Medulla oblongata (tissue), 1 donor: ENCODE measurements around the gene BCAS3.

Source experiments
- DNase-seq: peaks from one replicate; pipeline ENCODE4 v3.0.0-alpha.2; 2015; ENCODE audit errors: extremely low spot score

The BCAS3 gene

DNA sequence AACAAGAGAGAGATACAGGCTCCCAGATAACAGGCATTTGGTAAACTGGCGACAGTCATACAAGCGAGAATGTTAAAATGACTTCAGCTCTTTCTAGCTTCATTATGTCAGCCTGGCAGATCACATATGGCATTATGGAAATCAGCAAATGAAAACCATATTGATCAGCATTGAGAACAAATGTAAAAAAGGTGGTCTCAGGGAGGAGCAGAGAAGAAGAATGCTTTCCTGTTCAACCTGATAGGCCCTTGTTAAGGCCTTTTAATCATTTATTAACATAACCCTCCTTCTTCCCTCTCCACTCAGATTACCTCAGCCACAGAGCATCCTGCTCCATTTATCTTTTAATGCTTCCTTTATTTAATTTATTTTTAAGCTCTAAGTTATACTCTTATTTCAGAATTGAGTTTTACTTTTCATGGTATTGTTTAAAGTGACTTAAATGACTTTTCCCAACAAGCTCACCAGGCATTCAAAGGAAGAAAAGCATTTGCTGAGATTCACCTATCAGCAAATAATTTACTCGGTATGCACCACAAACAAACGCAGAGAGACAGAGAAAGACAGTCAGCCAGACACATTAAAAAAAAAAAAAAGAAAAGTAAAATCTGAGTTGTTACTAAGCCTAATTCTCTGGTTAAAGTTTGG is 478.1 kb downstream of the BCAS3 start:
- no peak for DNase-seq

DNA sequence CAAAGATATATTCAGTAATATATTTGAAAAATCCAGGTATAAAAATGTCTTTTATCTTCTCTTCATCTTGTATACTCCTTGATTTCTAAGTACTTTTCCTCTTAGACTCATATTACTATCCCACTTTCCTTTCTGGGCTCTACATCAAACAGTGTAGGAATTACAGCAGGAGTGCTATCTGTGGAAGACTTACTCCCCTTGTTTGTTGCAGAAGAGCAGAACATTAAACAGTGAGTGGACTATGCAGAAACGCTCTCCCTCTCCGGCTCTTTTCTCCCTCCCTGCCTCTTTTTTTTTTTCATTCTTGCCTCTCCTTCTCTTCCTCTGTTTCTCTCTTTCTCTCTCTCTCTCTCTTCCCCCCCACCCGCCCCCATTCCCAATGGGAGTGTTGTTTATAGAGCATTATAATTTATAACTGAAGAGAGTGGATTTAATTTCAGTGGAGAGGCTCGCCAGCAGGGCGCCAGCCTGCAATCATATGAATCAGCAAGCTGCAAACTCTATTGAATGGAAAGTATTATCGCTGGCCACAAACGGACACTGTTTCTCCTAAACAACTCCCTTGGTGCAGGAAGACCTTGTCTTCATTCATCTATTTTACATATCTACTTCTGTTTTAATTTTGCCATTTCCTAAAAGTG is 479.7 kb downstream of the BCAS3 start:
- peak; percentile 73 for DNase-seq

DNA sequence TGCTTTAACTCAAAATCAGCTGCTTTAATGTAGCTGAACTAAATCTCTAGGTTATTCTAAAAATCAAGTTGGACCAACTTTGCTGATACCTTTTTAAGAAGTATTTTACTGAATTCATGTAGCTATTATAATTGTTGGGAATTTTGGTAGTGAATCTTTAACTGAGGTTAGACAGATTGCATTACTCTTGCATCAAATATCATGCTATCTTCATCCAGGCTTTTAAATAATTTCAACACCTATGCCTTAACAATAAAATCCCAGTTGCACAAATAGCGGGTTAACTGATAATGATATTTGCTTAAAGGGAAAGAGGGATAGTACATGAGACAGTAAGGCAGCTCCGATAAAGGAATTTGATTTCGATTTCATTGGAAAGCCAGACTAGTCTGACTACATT is 480.7 kb downstream of the BCAS3 start:
- no peak for DNase-seq

DNA sequence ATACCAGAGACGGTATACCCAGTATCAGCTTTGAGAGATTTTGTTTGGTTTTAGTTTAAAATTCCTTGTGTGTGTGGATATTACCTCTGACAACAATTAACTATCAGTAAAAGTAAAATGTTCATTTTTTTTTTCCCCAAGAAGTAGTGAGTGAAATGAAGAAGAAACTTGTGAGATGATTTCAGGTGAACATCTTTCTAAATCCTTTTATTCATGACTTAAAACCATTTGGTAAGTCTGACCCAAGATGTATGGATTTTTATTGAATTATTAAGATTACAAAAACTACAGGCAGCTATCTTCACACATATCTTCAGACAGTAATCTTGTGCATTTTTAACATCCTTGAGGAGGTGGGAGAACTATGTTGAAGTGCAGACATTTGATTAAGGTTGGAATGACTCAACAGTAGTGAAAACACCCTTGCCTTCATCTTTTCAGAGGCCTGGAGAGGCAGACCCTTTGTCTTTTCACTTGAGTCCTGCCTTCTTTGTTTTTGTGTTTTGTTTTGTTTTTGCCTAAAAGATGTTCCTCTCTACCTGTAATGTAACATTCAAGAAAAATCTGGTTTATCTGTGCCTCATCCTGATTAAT is 481.7 kb downstream of the BCAS3 start:
- DNase-seq, result no peak

DNA sequence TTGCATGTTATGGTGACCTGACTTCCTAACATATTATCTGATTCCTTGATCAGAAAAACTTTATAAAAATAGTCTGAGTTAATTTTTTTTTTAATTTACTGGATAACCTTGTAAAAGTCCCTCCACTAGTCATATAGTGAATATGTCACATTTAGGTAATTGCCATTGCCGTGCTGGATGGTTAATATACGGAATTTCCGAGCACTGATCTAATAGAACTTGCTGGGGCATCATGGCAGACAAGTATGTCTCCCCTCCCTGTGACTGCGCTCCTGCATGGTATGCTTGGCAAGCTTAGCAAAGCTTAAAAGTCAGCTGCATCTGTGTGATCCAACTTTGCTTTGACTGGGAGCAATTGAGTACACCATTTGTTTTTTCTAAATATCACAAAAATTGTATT is 482.6 kb downstream of the BCAS3 start:
- DNase-seq, result no peak

DNA sequence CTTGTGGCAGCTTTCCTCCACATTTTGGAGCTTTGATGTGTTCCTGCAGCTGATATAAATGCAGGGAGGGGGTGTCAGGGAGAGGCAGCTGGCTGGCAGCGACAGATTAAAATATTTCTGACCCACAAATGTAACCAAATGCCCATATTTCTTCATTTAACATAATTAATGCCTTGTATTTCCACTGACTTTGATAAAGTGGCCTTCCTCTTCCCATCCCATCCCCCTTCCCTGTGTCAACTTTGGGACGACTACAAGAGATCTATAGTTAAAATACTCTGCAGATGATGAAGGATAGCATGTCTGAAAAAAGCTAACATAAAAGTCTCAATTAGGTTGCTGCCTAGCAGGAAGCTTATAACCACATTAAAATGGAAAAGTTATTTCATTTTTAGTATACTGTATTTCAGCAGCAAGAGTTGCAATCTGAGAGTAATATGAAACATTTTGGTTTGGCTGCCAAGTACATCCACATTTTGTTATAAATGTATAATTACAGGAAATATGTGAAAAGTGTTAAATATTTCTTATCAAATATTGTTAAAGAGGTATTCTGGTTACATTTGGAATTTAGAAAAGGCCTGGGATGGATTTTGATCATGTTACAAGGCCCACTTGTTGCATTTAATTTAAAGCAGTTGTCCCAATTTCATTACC is 483.3 kb downstream of the BCAS3 start:
- DNase-seq, result no peak

DNA sequence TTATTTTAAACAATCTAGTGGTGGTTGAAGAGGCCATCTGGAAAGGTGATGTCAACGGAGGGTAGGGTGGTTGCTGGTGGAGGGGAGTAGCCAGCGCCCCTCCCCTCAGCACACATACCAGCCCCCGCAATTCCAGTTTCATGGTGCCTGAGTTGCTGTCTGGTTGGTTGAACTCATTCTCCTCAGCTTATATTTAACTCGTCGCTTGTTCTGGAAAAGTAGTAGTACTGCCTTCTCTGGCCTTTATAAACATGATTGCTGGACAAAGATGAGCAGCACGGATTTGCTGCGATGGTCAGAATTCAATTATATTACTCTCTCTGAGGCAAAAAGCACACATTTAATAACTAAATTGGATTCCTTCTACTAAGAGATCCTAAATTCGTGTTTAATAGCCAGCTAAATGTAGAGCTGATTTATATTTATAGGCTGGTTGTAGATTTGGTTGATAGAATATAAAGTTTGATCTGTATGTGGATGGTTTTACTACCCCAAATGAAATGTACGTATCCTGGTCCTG is 484.0 kb downstream of the BCAS3 start:
- no peak for DNase-seq

DNA sequence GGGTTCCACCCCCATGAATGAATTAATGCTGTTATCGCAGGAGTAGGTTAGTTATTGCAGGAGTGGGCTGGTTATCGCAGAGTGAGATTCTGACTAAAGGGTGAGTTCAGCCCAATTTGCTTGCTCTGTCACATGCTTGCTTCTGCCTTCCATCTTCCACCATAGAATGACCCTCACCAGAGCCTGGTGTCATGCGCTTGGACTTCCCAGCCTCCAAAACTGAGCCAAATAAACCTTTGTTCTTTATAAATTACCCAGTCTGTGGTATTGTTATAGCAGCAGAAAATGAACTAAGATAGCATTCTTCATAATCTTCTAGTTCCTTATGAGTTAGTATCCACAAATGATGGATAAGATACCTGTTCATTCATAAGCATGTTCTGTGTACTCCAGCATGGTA is 486.9 kb downstream of the BCAS3 start:
- no peak for DNase-seq

DNA sequence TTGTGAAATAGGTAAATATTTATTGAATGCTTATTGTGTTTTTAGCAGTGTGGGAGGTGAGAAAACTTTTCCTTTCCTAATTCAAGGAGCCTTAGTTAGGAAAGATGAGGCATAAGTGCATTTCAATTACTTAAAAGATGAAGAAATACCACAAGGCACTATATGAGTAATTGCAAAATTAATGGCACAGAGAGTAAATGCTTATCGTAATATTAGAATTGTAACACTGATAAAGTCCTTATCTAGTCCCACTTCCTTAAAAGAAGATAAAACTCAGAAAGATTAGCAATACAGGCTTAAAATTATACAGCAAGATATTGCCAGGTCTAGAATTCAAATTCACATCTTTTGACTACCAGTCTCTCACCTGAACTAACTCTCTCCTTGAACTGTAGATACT is 489.4 kb downstream of the BCAS3 start:
- no peak for DNase-seq

DNA sequence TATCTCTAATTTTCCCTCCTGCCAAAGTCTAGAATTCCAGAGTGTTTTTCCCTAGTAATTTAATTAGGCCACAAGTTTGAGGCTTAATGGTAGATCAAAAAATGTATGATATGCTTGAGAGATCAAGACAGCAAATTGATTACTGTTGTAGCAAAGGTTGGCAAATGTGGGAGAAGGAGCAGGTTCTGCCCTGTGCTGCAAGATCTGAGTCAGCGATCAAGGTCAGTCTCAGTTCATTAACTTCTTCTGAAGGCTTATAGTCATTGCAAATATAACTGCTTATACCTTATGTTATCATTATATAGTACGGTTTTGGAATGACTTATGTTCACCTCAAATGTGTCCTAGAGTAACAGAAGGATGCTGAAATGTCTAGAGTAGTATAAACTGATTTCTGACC is 490.9 kb downstream of the BCAS3 start:
- no peak for DNase-seq

DNA sequence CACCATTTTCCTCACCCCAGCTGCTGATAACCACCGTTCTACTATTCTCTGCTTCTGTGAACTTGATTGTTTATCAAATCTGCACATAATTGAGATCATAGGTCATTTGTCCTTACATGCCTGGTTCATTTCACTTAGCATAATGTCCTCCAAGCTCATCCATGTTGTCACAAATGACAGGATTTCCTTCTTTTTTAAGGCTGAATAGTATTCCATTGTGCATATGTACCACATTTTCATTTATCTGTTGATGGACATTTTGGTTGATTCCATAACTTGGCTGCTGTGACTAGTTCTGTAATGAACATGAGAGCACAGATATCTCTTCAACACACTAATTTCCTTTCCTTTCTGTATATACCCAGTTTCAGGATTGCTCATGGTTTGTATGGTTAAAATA is 496.7 kb downstream of the BCAS3 start:
- DNase-seq, result no peak

DNA sequence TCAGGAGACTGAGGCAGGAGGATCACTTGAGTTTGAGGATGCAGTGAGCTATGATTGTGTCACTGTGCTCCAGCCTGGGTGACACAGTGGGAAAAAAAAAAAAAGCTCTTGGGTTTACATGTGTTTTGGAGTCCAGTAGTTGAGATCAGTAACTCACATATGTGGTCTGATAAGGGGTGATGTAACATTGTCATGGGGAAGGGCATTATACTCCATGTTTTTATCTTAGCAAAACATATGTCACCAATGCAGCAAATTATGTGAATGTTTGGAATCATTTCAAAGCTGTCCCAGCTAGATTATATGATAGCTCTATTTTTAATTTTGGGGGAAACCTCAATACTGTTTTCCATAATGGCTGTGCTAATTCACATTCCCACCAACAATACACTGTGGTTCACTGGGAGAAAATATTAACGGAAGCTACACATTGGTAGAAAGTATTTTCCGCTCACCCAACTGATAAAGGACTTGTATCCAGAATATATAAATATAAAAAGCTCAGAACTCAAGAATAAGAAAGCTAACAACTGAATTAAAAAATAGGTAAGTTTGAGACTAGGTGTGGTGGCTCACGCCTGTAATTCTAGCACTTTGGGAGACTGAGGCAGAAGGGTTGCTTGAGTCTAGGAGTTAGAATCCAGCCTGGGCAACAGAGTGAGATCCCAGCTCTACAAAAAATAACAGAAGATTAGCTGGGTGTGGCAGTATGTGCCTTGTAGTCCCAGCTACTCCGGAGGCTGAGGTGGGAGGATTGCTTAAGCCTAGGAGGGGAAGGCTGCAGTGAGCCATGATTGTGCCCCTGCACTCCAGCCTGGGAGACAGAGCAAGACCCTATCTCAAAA is 497.9 kb downstream of the BCAS3 start:
- DNase-seq, result no peak

DNA sequence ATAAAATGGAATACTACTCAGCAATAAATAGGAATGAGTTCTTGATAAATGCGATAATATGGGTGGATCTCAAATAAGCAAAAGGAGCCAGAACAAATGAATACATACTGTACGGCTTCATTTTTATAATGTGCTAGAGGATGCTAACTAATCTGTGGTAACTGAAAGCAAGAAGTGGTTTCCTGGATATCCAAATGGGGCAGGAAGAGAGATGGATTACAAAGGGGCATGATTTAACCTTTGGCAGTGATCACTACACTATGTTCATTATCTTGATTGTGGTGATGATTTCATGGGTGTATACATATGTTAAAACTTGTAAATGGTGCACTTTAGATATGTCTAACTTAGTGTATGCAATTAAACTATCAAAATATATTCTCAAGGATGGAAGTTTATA is 499.7 kb downstream of the BCAS3 start:
- DNase-seq, result no peak

DNA sequence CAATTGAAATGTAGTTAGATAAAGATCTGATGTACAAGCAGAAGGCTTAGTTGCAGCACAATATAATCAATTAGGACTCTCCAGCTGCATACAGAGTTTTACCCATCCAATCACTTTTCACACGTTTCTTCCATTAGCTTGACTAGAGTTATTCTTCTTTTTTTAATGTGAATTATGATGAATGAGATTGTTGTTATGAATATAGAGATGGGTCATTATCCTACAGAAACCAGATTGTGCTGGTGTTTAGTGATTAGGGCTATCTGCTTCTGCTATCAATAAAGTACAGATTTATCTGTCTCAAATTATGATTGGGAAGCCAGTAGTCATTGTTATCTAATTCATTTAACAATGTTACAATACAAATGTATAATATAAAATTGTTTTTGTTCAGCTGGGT is 500.6 kb downstream of the BCAS3 start:
- DNase-seq, result no peak

DNA sequence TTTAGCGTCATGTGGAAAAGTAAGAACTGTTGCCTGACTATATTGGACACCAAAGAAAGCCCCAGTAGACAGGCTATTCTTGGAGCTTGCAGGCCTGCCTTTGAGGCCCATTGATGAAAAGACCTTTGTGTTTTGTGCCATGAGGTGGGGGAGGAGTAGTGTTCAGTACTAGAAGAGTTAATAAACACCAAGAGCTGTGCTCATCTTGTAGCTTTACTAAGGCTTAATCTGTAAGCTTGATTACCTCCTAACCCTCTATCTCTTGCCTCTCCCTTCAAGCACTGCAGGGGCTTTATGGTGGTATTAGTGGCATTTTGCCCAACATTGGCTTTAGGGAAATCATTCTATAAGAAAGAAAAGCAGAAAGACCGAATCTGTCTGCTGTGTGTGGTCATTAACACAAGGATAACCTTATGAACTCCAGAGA is 501.7 kb downstream of the BCAS3 start:
- peak; percentile 58 for DNase-seq

DNA sequence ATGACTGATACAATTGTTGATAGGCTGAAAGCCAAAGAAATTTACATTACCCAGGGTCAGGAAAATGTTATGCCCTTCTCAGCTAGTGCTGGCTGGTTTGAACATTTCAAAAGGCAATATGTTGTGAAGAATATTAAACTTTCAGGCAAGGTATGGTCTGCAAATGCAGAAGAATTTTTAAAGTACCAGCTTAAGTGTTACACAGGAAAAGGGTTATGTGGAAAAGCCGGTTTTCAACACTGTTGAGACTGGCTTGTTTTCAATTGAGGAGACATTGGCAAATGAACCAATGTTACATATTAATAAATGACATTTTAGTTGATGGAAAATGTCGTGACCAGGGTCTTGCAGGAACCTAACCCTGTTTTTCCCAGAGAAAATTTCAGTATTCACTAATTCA is 506.1 kb downstream of the BCAS3 start:
- no peak for DNase-seq

DNA sequence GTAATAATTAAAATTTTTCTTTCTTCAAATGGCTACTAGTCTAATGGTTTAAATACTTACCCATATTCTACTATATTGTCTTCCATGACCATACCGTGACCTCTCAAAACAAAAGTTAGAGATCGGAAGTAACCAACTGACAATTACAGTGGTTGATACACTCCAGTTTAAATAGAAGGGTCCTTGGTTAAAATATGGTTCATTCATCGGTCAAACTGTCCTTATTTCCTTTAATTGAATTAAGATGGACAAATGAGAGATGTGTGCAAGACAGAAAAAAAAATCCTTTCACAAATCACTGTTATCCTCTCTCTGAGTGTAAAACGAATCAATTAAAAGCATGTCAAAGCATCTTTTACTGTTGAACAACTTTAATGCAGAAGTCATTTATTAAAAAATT is 507.7 kb downstream of the BCAS3 start:
- no peak for DNase-seq

DNA sequence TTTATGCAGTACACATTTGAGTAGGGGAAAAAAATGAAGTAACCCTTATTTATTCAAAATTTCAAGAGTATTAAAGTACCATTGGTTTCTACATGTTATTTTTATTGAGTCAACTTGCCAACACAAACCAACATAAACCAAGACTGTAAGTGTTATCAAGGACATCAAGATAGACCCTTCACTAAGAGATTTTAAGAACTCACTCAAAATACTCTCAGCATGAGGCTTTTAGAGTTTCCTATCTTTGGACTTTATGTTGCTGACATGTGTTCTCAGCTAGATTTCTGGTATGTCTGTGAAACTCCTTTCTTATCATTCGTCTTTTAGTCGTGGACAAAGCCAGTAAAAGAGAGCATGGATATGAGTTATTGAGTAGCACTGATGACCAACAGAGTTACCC is 509.4 kb downstream of the BCAS3 start:
- no peak for DNase-seq

DNA sequence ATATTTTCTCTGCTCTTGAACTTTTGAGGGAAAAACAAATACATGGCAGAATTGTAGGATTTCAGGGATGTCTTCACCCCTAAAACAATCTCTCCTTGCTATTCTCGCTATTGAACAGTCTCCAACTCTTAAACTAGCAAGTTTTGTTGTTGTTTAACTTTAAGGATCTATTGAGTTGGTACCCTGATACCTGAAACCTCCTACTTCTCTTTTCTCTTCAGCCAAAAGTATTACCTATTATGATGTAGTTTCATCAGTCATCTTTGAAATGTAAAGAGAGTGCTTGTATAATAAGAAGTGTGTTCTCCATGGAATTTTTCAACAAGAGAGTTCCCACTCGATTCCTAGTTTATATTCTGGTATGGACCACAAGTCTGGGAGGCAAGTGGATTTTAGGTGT is 510.4 kb downstream of the BCAS3 start:
- no peak for DNase-seq

DNA sequence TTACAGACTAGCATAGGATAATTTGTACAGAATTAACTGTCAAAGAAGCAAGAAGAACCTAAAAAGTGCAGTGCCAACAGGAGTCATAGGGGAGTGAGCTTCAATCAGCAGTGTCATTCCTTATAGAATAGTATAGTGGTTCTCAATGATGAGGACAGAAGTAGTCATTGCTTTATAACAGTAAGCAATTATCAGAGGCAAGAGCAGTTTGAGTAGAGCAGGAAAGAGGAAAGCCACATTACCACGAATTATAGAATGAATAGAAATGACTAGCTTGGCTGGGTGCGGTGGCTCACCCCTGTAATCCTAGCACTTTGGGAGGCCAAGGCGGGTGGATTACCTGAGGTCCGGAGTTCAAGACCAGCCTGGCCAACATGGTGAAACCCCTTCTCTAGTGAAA is 512.3 kb downstream of the BCAS3 start:
- no peak for DNase-seq

DNA sequence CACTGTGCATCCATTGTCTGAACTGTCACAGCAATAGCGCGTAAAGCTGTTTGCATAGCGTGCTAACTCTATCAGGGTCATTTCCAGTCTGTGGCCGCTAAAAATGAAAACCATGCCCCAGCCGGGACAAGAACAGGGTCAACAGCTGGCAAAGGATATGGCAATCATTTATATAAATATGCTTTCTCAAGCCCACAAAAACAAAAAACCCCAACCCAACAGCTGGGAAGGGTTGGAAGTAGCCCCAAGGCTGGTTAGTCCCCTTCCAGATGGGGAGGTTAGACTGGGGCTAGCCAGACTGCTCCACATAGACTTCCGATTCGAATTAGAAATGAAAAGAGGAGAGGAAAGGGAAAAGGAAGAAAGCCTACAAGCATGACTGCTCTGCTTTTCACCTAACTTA is 518.7 kb downstream of the BCAS3 start:
- DNase-seq, result peak; percentile 24

DNA sequence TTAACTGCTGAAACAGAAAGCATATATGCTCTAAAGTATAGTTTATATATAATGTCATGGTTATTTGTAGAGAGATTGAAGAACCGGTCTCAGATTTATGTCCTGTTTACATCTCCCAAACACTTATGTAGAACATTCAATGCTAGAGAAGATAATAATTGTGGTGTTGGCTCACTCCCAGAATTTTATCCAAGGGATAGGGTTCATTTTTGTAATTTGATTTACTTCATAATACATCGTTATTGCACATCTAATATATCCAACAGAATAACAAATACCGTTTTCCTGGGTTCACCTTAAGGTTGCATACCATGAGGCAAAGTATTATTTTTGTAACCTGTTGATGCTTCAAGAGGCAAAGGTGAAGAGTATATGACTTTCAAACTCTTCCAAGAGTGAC is 519.1 kb downstream of the BCAS3 start:
- DNase-seq, result no peak
